ENCODE data around the gene SENP1.

GRCh38 chr12:48007206-48007605 lies 98.7 kb downstream of the SENP1 start:
- TF ChIP-seq CTCF (IDR thresholded peaks at IDR 0.05) (no peak), POLR2A (IDR thresholded peaks at IDR 0.05) (no peak)

All from Peyer's patch (tissue), 4 donors.